GM21381 (cell line): ENCODE data around the gene IL36A.

Source experiments
- ATAC-seq: cut with Tn5 transposase; IDR thresholded peaks from one replicate; pipeline ENCODE4 v1.9.1; 2021; ENCODE audit warnings: mild to moderate bottlenecking, moderate library complexity; ENCODE audit not compliant: unreplicated experiment

IL36A gene

GRCh38 chr2:113005030-113005509 is at the start of gene IL36A:
IL36A (plus strand) TSS chr2:113005459; CDS start chr2:113005872, 413 bp downstream.
- ATAC-seq, result no peak

GRCh38 chr2:112957511-112957910 is 47.7 kb upstream of the IL36A start:
- ATAC-seq, result no peak

- peak; percentile 51 for ATAC-seq
These were observed 46.7 kb upstream of the IL36A start for GRCh38 chr2:112958428-112959108.

GRCh38 chr2:112959109-112959812 is 46.0 kb upstream of the IL36A start:
- ATAC-seq, result no peak

GRCh38 chr2:112960230-112960825 is 44.9 kb upstream of the IL36A start:
- ATAC-seq, result no peak

- ATAC-seq, result no peak
These were observed 42.7 kb upstream of the IL36A start for GRCh38 chr2:112962308-112963175.

- ATAC-seq, result no peak
These were observed 38.2 kb upstream of the IL36A start for GRCh38 chr2:112967023-112967422.

- ATAC-seq, result no peak
These were observed 32.7 kb upstream of the IL36A start for GRCh38 chr2:112972423-112973086.

GRCh38 chr2:112973156-112973555 is 32.1 kb upstream of the IL36A start:
- ATAC-seq, result no peak

- ATAC-seq, result no peak
These were observed 27.7 kb upstream of the IL36A start, which contains the start of gene IL36G for GRCh38 chr2:112977559-112978056. IL36G (plus strand) TSS chr2:112978006; CDS start chr2:112978639, 633 bp downstream.

- ATAC-seq, result no peak
These were observed 25.5 kb upstream of the IL36A start for GRCh38 chr2:112979731-112980130.

GRCh38 chr2:112980537-112980936 is 24.7 kb upstream of the IL36A start:
- no peak for ATAC-seq

- ATAC-seq, result no peak
These were observed 20.2 kb upstream of the IL36A start for GRCh38 chr2:112985090-112985489.

GRCh38 chr2:112989611-112990010 is 15.6 kb upstream of the IL36A start:
- ATAC-seq, result no peak

GRCh38 chr2:112993831-112994230 is 11.4 kb upstream of the IL36A start:
- no peak for ATAC-seq

GRCh38 chr2:112994648-112995047 is 10.6 kb upstream of the IL36A start:
- ATAC-seq, result no peak

GRCh38 chr2:112995346-112995920 is 9.8 kb upstream of the IL36A start:
- no peak for ATAC-seq

- no peak for ATAC-seq
These were observed 8.6 kb upstream of the IL36A start for GRCh38 chr2:112996635-112997034.

- no peak for ATAC-seq
These were observed 8.1 kb upstream of the IL36A start for GRCh38 chr2:112997151-112997550.

GRCh38 chr2:113000436-113000835 is 4.8 kb upstream of the IL36A start:
- no peak for ATAC-seq
